C4-2B (cell line): ENCODE measurements around the gene MIPOL1.

ENCODE experiments used
- CTCF ChIP-seq: fragments of 450-650 bp; conservative IDR thresholded peaks from 2 replicates; pipeline ENCODE4 v1.5.1; 2017; ENCODE audit warnings: mild to moderate bottlenecking
- ZFX ChIP-seq: fragments of 450-650 bp; IDR thresholded peaks from 2 replicates; pipeline ENCODE4 v1.6.1; 2017

GRCh38 chr14:37171678-37172023 lies 26.1 kb upstream of the MIPOL1 start:
- TF ChIP-seq CTCF (no peak), ZFX (no peak)
